C4-2B (cell line): ENCODE data around the gene PPP2R1B.

Experiments
- CTCF ChIP-seq: fragments of 450-650 bp; conservative IDR thresholded peaks from 2 replicates; pipeline ENCODE4 v1.5.1; 2017; ENCODE audit warnings: mild to moderate bottlenecking
- ZFX ChIP-seq: fragments of 450-650 bp; IDR thresholded peaks from 2 replicates; pipeline ENCODE4 v1.6.1; 2017

- TF ChIP-seq CTCF (no peak), ZFX (no peak)
Observed at GRCh38 chr11:111733611-111734088, 32.5 kb downstream of the PPP2R1B start.
